Islet precursor cell (in vitro differentiated cells): ENCODE measurements around the gene WASHC4.
"Not testable (repeated sequence)": the region's sequence is repeated elsewhere in the genome, so short reads cannot be mapped to it uniquely, and the experiment has no call there.

Source experiments
- DNase-seq: peaks from one replicate; pipeline ENCODE4 v3.0.0-alpha.2; 2018

Gene WASHC4

DNA sequence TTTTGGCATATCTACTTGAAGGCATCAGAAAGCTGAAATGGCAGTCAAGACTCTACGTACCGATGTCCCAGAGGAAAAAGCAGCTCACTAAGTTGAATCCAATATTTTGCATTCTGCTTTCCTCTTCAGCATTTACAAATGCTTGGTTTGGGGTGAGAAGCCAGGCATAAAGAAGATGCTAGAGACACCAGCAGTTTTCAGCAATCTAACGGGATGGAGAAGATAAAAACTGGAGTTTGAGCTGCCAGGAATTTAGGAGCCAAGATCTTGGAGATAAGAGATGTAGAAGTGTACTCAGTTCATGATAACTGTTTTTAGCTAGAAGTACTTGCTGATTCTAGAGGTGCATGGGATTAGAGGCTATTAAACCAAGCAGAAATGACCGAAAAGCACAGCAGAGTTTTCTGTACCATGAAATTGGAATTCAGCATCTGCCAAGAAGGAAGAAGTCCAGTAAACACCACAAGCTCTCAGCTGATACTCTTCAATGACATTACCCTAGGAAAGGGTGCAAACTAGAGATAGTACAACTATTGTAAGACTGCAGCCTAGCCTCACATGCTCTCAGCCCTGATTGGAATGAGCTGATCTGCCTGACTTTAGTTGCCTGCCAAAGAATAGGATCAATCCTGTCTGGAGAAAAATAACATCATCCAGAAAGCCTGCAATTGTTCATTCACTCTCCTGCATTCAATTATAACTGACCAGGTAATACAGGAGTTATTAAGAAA, 15.9 kb upstream of the WASHC4 start:
- DNase-seq, result no peak

- DNase-seq, result peak; percentile 86
These were observed 15.2 kb upstream of the WASHC4 start for GRCh38 chr12:105092336-105092735.

- DNase-seq, result not testable (repeated sequence)
These were observed 12.2 kb upstream of the WASHC4 start for GRCh38 chr12:105095338-105095737.

DNA sequence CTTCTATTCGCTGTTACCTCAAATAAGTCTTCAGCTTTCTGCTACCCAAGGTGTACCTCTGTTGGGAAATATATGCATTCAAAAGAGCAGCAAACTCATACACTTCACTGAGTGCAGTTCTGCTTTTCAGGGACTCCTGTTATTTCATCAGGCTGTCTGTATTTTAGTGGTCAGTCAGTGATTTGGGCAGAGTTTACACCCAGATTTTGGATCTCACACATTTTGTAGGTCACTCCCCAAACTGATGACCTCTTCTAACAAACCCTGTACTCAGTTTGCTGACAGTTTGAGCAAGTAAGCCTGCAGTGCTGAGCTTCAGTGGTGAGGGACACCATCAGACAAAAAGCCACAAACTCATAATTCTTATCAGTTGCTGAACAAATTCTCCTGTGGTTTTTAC, 8.2 kb upstream of the WASHC4 start:
- no peak for DNase-seq

DNA sequence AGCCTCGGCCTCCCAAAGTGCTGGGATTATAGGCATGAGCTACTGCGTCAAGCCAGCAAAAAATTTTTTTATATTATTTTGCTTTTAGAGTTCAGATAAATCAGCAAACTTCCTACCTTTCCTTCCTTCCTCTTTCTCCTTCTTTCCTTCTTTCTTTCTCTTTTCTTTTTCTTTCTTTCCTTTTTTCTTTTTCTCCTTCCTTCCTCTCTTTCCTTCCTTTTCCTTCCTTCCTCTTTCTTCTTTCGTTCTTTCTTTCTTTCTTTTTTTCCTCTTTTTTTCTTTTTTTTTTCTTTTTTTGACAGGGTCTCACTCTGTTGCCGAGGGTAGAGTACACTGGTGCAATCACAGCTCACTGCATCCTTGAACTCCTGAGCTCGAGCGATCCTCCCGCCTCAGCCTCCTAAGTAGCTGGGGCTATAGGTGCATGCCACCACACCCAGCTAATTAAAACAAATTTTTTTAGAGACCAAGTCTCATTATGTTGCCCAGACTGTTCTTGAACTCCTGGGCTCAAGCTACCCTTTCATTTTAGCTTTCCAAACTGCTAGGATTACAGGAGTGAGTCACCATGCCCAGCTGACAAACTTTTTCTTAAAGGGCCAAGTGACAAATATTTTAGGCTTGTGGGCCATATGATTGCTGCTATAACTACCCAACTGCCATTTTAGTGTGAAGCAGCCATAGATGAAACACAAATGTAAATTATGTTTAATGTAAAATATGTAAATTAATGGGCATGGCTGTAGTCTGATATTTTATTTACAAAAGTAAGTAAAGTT, 7.1 kb upstream of the WASHC4 start:
- DNase-seq, result no peak

DNA sequence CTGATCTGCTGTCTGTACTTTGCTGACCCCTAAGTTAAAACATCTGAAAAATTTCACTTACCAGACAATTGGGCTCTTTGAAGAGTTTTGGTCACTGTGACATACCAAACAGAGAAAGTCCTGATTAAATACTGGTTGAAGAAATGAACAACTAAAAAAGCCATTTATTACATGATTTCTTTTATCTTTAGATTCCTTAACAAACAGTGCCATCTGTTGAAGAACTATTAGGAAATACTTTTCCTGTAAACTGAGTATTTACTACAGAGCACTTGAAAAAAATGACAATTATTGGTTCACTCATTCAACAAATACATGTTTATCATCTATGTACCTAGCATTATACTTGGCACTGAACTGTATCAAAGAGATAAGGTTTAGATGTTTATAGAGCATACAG, 6.5 kb upstream of the WASHC4 start:
- no peak for DNase-seq

GRCh38 chr12:105102673-105103072, 4.9 kb upstream of the WASHC4 start:
- DNase-seq, result no peak

- no peak for DNase-seq
These were observed 2.8 kb upstream of the WASHC4 start for GRCh38 chr12:105104762-105105161.

DNA sequence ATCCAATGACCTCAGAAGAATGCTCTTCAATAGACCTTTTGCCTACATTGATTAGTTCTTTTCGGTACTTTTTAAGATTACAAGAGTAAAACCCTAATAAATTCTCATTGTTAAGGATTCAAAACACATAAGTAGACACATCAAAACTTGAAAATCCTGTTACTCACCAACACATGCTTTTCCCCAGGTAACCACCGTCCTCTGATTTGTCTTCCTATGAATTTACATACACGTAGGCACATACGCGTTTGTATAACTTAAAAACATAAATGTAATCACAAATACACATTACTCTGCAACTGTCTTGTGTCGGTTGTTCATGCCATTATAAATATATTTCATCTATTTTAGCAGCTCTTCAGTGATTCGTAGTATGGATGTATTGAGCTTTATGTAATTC, 910 bp upstream of the WASHC4 start:
- DNase-seq, result no peak

DNA sequence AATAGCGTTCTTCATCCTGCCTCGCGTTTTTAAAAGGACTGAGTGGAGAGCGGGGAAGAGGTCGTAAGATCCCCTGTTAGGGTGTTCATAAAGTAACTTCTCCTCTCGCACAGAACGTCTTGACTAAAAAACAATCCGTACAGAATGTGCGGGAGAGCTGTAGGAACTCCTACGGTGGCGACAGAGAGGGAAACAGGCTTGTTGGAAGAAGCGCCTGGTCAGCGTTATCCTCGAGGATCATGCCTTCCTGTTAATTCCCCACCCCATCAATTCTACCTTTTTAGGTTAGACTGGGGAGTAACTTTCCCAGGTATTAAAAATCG, 399 bp upstream of the WASHC4 start:
- DNase-seq, result no peak

GRCh38 chr12:105109465-105110212, 2.1 kb downstream of the WASHC4 start:
- no peak for DNase-seq

DNA sequence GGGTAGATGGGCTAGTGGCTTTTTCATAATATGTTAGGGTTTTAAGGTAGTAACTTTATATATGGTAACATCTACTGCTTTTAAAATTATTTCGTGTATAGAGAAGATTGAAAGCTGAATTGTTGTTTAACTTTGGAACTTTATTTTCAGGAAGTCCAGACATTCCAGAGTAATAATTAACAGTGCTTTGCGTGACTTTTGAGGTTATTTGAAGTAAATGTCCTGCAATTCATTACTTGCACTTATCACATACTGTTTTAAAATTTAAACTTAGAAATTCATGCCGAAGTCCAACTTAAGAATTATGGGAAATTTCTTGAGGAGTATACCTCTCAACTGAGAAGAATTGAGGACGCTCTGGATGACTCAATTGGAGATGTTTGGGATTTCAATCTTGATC, 3.3 kb downstream of the WASHC4 start:
- DNase-seq, result no peak

DNA sequence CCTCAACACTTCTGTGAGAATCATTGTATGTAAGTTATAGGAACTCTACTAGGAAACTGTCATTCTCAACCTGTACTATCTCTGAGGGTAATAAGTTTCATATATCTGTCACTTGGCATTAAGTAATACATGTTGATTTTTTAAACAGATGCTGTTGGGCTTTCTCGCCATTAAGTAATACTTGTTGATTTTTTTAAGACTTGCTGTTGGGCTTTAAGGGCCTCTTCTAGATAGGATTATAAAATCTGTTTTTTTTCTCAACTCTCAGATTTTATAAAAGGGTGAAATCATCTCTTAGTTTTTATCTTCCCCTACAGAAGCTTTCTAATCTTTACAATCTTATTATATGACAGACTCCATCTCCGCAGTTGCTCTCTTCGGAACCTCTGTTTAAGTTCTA, 5.6 kb downstream of the WASHC4 start:
- no peak for DNase-seq

GRCh38 chr12:105116969-105117368, 9.4 kb downstream of the WASHC4 start:
- DNase-seq, result no peak

DNA sequence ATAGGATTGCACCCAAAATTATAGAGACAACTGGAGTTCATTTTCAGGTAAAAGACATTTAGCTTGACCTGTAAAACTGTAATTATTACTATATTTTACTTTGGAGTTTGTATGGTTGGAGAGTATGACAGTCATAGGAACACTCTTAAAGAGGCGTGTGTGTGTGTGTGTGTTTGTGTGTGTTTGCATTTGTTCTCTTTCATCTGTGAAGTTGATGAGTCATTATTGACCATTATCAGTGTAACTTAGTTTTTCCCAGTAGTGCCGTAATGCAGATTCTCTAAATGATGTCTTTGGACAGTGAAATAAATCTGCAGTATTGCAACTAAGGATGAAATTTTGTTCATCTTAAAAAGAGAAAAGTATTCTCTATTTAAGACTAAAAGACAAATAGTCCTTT, 13.0 kb downstream of the WASHC4 start:
- no peak for DNase-seq

GRCh38 chr12:105138248-105138647, 30.7 kb downstream of the WASHC4 start:
- DNase-seq, result no peak

GRCh38 chr12:105141320-105141922, 33.9 kb downstream of the WASHC4 start:
- DNase-seq, result no peak

- no peak for DNase-seq
These were observed 34.7 kb downstream of the WASHC4 start for GRCh38 chr12:105142259-105142658.

DNA sequence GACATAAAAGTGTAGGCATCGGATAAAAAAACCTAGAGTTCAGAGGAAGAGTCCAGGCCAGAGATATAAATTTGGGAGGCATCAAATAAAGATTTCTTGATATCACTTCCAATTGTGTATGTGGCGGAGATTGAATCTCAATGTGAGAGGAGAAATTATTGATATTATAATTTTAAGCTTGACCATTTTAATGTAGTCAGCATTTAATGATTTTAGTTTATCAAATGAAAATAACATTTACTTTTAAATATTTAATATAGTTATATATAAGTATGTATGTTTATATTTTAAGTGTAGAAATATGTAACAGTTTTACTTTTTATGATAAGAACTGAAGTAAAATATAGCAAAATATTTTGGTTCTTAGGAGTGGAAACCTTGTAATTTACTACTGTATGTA, 48.7 kb downstream of the WASHC4 start:
- DNase-seq, result no peak

- no peak for DNase-seq
These were observed 50.1 kb downstream of the WASHC4 start for GRCh38 chr12:105157606-105158005.

DNA sequence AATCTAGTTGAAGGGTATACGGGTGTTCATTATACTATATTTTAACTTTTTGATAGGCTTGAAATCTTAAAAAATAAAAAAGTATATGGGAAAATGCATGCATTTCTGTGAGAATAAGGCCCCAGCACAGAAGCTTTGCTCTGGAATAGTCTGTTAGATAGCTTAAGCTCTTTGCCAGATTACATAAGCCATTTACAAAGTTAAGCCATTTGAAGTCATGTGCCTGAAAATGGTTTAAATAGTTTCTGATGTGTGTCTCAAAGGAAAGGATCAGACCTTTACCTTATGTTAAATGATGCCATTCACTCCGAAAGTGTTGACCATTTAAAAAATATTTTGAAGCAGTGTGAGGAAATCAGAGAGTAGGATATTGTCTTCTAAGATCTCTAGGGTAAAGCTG, 51.3 kb downstream of the WASHC4 start:
- no peak for DNase-seq

- DNase-seq, result no peak
These were observed 54.6 kb downstream of the WASHC4 start for GRCh38 chr12:105162174-105162573.

GRCh38 chr12:105164068-105164467, 56.5 kb downstream of the WASHC4 start:
- DNase-seq, result no peak

DNA sequence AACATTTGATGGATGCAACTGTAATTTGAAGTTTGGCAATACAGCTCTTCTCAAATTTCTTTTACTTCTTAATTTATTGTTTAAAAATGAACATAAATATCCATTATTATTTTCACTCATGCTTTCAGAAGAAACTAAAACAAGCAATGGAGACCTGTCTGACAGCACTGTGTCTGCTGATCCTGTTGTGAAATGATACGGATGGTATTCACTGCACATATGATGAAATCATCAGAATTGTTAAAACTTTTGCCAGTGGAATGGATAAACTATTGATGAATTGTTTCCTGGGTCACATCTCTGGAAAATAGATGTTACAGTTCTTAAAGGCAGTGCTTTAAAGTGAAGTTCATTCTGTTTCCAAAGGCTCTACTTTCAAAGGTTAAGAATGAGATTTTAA, 59.2 kb downstream of the WASHC4 start:
- DNase-seq, result no peak
